ENCODE measurements around the gene HPS3. TPM values are rescaled to one million over a fixed set of nuclear protein-coding genes. Genes with fewer than 3 reads are reported as not detected.

Gene HPS3
- polyA plus RNA-seq, 1 donor from 2014 or later: 17.1 TPM

DNA sequence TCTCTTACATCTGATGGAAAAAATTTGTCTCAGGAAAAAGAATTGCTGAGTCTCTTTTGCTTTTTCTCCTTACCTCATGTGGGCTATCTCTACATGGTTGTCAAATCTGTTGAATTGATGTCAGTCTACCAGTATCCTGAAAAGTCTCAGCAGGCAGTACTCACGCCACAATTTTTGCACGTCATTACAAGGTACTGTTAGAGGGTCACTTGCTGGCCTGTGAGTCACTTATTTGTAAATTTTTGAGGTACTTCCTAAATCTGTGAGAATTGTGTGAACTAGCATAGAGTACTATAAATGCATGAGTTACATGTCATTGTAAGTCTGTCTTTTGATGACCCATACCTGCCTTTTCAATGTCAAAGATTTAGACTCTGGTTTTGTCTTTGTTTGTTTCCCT is 15.9 kb downstream of the HPS3 start:
- Histone ChIP-seq H3K9me2 (ENCODE audit: insufficient read depth, low read length) (no peaks in the 10 kb centered on the region), H3K27ac (ENCODE audit: low read length) (no peak overlapping the region), H3K79me2 (replicated peaks; ENCODE audit: insufficient read depth, low read length) (no peaks in the 10 kb centered on the region), H3K4me3 (ENCODE audit: low read length) (no peak overlapping the region), H3K4me2 (ENCODE audit: low read length) (no peak overlapping the region), H3K9me3 (ENCODE audit: low read length) (no peaks in the 10 kb centered on the region), H4K20me1 (ENCODE audit: insufficient read depth) (no peaks in the 10 kb centered on the region), H3K36me3 (ENCODE audit: insufficient read depth, low read length) (no peaks in the 10 kb centered on the region), H3F3A (ENCODE audit: insufficient read depth, low read length, poor library complexity, severe bottlenecking) (no peaks in the 10 kb centered on the region), H3K27me3 (ENCODE audit: insufficient read depth, low read depth, low read length) (no peaks in the 10 kb centered on the region), H3K9ac (ENCODE audit: low read length) (no peak overlapping the region), H2AFZ (ENCODE audit: low read depth, low read length) (no peak overlapping the region)
- no peak for TF ChIP-seq REST (IDR thresholded peaks at IDR 0.05; ENCODE audit: borderline replicate concordance)
- no peak for TF ChIP-seq EP300 (conservative IDR thresholded peaks at IDR 0.05; ENCODE audit: poor library complexity, severe bottlenecking)
- TF ChIP-seq POLR2AphosphoS5 (IDR thresholded peaks at IDR 0.05): no peak
- no peak for TF ChIP-seq MXI1 (conservative IDR thresholded peaks at IDR 0.05; ENCODE audit: poor library complexity, severe bottlenecking)
- TF ChIP-seq, protein P1, sequence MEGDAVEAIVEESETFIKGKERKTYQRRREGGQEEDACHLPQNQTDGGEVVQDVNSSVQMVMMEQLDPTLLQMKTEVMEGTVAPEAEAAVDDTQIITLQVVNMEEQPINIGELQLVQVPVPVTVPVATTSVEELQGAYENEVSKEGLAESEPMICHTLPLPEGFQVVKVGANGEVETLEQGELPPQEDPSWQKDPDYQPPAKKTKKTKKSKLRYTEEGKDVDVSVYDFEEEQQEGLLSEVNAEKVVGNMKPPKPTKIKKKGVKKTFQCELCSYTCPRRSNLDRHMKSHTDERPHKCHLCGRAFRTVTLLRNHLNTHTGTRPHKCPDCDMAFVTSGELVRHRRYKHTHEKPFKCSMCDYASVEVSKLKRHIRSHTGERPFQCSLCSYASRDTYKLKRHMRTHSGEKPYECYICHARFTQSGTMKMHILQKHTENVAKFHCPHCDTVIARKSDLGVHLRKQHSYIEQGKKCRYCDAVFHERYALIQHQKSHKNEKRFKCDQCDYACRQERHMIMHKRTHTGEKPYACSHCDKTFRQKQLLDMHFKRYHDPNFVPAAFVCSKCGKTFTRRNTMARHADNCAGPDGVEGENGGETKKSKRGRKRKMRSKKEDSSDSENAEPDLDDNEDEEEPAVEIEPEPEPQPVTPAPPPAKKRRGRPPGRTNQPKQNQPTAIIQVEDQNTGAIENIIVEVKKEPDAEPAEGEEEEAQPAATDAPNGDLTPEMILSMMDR (IDR thresholded peaks at IDR 0.05; ENCODE audit: poor library complexity, severe bottlenecking): no peak
- no peak for TF ChIP-seq EZH2 (IDR thresholded peaks at IDR 0.05; ENCODE audit: borderline replicate concordance, insufficient read depth, low read length, poor library complexity, severe bottlenecking)
- no peak for TF ChIP-seq SMC3 (conservative IDR thresholded peaks at IDR 0.05; ENCODE audit: poor library complexity)
- no peak for TF ChIP-seq RAD21 (conservative IDR thresholded peaks at IDR 0.05)
- no peak for TF ChIP-seq TAF1 (IDR thresholded peaks at IDR 0.05; ENCODE audit: low read depth)

DNA sequence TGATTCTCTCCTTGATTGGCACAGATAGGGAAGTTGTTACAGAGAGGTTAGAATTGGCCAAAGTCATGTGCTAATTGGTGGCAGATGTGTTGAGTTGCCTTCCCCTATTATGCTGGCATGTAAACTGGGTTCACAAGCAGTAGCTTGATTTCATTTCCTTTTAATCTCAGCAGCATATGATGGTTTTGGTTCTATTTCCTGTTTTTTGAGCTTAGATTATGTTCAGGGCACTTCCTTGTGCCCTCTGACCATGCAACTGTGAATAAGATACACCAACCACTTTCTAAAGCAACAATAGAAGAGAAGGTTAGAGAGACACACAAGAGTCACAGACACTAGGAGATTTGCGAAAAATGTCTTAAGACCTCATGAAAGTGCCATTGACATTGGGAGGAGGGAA is 16.5 kb downstream of the HPS3 start:
- Histone ChIP-seq H3K27ac (ENCODE audit: low read length) (no peak overlapping the region), H2AFZ (ENCODE audit: low read depth, low read length) (no peak overlapping the region), H3K36me3 (ENCODE audit: insufficient read depth, low read length) (no peaks in the 10 kb centered on the region)

More for the DNA sequence above, 16.5 kb downstream of the HPS3 start:
- Histone ChIP-seq H3K9me3 (ENCODE audit: low read length) (no peaks in the 10 kb centered on the region), H3F3A (ENCODE audit: insufficient read depth, low read length, poor library complexity, severe bottlenecking) (no peaks in the 10 kb centered on the region), H3K4me3 (ENCODE audit: low read length) (no peak overlapping the region), H3K9me2 (ENCODE audit: insufficient read depth, low read length) (no peaks in the 10 kb centered on the region), H4K20me1 (ENCODE audit: insufficient read depth) (no peaks in the 10 kb centered on the region), H3K9ac (ENCODE audit: low read length) (no peak overlapping the region), H3K4me2 (ENCODE audit: low read length) (no peak overlapping the region), H3K27me3 (ENCODE audit: insufficient read depth, low read depth, low read length) (no peaks in the 10 kb centered on the region), H3K79me2 (replicated peaks; ENCODE audit: insufficient read depth, low read length) (no peaks in the 10 kb centered on the region)
- TF ChIP-seq POLR2AphosphoS5 (IDR thresholded peaks at IDR 0.05) (no peak), MXI1 (conservative IDR thresholded peaks at IDR 0.05; ENCODE audit: poor library complexity, severe bottlenecking) (no peak), TAF1 (IDR thresholded peaks at IDR 0.05; ENCODE audit: low read depth) (no peak), RAD21 (conservative IDR thresholded peaks at IDR 0.05) (no peak), EP300 (conservative IDR thresholded peaks at IDR 0.05; ENCODE audit: poor library complexity, severe bottlenecking) (no peak), REST (IDR thresholded peaks at IDR 0.05; ENCODE audit: borderline replicate concordance) (no peak), EZH2 (IDR thresholded peaks at IDR 0.05; ENCODE audit: borderline replicate concordance, insufficient read depth, low read length, poor library complexity, severe bottlenecking) (no peak)
- TF ChIP-seq, protein P1 (IDR thresholded peaks at IDR 0.05; ENCODE audit: poor library complexity, severe bottlenecking): no peak
